ENCODE results near the gene TEX19. TPM values are rescaled to one million over a fixed set of nuclear protein-coding genes. Genes with fewer than 3 reads are reported as not detected.

The TEX19 gene
- total and polyA plus RNA-seq, 9 of the 15 experiments (the other 6 are each of a cell fraction or from before 2014, with no cell fraction given), result 0.10 to 4.9 (median 1.9) TPM

DNA sequence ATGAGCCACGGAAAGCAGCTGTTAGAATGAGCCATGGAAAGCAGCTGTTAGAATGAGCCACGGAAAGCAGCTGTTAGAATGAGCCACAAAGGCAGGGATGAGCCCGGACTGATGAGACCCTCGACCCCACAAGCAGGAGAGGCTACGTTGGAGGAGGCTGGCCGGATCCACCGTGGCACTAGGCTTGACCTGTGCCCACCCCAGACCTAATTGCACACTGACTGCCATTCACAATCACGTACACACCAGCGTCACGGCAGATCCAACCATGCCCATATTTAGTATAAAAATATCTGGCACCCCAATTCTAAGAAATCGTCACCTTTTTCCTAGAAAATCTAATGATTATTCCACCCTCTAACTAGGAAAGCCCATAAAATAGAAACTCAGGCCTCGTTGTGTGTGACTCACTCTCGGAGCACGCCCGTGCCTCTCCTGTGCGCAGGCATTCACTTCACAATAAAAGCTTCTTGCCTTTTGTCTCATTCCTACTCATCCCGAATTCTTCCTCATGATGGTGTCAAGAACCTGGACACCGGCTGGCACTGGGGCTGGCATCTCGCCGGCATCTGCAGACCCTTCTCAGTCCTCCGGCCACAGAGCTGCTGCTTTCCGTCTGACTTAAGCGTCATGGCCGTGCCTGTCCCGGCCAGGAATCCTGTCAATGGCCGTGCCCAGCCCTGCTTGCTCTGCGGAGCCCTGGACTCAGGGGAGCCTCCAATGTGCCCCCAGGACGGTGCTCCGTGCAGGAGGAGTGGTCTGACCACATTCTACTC lies 20.0 kb upstream of the TEX19 start (continued):
- TF ChIP-seq CXXC5 (CRISPR knock-in tag; IDR thresholded peaks at IDR 0.05) (peak; percentile 82), NONO (IDR thresholded peaks at IDR 0.05; ENCODE audit: low read depth in 2 of 2, low read length in 1 of 2) (no peak), ZNF175 (CRISPR knock-in tag; IDR thresholded peaks at IDR 0.05; ENCODE audit: low read depth) (peak; percentile 77; the same call in 1 of the 2 replicates), JUND (IDR thresholded peaks at IDR 0.05; ENCODE audit: borderline replicate concordance, low read depth, low read length) (peak; percentile 98), JUND (tag; IDR thresholded peaks at IDR 0.05; ENCODE audit: borderline replicate concordance, low read depth, low read length) (peak; percentile 97), ELF2 (CRISPR knock-in tag; IDR thresholded peaks at IDR 0.05) (no peak), PHF20 (IDR thresholded peaks at IDR 0.05; ENCODE audit: partially characterized antibody) (no peak), ZSCAN32 (CRISPR knock-in tag; IDR thresholded peaks at IDR 0.05) (0 out of 2 replicates have a peak, but pooled peaks have one; percentile 26), ZNF311 (CRISPR knock-in tag; IDR thresholded peaks at IDR 0.05) (0 out of 2 replicates have a peak, but pooled peaks have one; percentile 24), ATF7 (IDR thresholded peaks at IDR 0.05) (peak; percentile 72), ZNF668 (CRISPR knock-in tag; IDR thresholded peaks at IDR 0.05) (0 out of 2 replicates have a peak, but pooled peaks have one; percentile 35), SMAD4 (CRISPR knock-in tag; conservative IDR thresholded peaks at IDR 0.05) (peak; percentile 60; the same call in 1 of the 2 replicates), TEAD1 (CRISPR knock-in tag; IDR thresholded peaks at IDR 0.05) (peak; percentile 42 to 73; a peak in 3 of 4 replicates)
- TF ChIP-seq, protein P1, sequence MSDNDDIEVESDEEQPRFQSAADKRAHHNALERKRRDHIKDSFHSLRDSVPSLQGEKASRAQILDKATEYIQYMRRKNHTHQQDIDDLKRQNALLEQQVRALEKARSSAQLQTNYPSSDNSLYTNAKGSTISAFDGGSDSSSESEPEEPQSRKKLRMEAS (CRISPR knock-in tag; IDR thresholded peaks at IDR 0.05), result peak; percentile 72
- TF ChIP-seq, protein P2, sequence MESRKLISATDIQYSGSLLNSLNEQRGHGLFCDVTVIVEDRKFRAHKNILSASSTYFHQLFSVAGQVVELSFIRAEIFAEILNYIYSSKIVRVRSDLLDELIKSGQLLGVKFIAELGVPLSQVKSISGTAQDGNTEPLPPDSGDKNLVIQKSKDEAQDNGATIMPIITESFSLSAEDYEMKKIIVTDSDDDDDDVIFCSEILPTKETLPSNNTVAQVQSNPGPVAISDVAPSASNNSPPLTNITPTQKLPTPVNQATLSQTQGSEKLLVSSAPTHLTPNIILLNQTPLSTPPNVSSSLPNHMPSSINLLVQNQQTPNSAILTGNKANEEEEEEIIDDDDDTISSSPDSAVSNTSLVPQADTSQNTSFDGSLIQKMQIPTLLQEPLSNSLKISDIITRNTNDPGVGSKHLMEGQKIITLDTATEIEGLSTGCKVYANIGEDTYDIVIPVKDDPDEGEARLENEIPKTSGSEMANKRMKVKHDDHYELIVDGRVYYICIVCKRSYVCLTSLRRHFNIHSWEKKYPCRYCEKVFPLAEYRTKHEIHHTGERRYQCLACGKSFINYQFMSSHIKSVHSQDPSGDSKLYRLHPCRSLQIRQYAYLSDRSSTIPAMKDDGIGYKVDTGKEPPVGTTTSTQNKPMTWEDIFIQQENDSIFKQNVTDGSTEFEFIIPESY (CRISPR knock-in tag; IDR thresholded peaks at IDR 0.05), result no peak
- TF ChIP-seq, protein P3, sequence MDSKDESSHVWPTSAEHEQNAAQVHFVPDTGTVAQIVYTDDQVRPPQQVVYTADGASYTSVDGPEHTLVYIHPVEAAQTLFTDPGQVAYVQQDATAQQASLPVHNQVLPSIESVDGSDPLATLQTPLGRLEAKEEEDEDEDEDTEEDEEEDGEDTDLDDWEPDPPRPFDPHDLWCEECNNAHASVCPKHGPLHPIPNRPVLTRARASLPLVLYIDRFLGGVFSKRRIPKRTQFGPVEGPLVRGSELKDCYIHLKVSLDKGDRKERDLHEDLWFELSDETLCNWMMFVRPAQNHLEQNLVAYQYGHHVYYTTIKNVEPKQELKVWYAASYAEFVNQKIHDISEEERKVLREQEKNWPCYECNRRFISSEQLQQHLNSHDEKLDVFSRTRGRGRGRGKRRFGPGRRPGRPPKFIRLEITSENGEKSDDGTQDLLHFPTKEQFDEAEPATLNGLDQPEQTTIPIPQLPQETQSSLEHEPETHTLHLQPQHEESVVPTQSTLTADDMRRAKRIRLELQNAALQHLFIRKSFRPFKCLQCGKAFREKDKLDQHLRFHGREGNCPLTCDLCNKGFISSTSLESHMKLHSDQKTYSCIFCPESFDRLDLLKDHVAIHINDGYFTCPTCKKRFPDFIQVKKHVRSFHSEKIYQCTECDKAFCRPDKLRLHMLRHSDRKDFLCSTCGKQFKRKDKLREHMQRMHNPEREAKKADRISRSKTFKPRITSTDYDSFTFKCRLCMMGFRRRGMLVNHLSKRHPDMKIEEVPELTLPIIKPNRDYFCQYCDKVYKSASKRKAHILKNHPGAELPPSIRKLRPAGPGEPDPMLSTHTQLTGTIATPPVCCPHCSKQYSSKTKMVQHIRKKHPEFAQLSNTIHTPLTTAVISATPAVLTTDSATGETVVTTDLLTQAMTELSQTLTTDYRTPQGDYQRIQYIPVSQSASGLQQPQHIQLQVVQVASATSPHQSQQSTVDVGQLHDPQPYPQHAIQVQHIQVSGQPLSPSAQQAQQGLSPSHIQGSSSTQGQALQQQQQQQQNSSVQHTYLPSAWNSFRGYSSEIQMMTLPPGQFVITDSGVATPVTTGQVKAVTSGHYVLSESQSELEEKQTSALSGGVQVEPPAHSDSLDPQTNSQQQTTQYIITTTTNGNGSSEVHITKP (IDR thresholded peaks at IDR 0.05; ENCODE audit: partially characterized antibody), result peak; percentile 56
- TF ChIP-seq, protein P4, sequence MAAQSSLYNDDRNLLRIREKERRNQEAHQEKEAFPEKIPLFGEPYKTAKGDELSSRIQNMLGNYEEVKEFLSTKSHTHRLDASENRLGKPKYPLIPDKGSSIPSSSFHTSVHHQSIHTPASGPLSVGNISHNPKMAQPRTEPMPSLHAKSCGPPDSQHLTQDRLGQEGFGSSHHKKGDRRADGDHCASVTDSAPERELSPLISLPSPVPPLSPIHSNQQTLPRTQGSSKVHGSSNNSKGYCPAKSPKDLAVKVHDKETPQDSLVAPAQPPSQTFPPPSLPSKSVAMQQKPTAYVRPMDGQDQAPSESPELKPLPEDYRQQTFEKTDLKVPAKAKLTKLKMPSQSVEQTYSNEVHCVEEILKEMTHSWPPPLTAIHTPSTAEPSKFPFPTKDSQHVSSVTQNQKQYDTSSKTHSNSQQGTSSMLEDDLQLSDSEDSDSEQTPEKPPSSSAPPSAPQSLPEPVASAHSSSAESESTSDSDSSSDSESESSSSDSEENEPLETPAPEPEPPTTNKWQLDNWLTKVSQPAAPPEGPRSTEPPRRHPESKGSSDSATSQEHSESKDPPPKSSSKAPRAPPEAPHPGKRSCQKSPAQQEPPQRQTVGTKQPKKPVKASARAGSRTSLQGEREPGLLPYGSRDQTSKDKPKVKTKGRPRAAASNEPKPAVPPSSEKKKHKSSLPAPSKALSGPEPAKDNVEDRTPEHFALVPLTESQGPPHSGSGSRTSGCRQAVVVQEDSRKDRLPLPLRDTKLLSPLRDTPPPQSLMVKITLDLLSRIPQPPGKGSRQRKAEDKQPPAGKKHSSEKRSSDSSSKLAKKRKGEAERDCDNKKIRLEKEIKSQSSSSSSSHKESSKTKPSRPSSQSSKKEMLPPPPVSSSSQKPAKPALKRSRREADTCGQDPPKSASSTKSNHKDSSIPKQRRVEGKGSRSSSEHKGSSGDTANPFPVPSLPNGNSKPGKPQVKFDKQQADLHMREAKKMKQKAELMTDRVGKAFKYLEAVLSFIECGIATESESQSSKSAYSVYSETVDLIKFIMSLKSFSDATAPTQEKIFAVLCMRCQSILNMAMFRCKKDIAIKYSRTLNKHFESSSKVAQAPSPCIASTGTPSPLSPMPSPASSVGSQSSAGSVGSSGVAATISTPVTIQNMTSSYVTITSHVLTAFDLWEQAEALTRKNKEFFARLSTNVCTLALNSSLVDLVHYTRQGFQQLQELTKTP (IDR thresholded peaks at IDR 0.05; ENCODE audit: low read depth in 1 of 2, partially characterized antibody in 2 of 2), result no peak
